Ishikawa (cell line): ENCODE data around the gene SLC25A13.

Experiments used
- CEBPB ChIP-seq: IDR thresholded peaks from 2 replicates; pipeline ENCODE4 v1.6.1; 2012
- TAF1 ChIP-seq: IDR thresholded peaks from 2 replicates; pipeline ENCODE4 v1.6.1; 2012; ENCODE audit warnings: low read depth, mild to moderate bottlenecking
- TF ChIP-seq, protein P1 (sequence below): IDR thresholded peaks from 2 replicates; pipeline ENCODE4 v1.6.1; 2012
- TF ChIP-seq, protein P2 (sequence below): IDR thresholded peaks from 2 replicates; pipeline ENCODE4 v1.6.1; 2012

DNA sequence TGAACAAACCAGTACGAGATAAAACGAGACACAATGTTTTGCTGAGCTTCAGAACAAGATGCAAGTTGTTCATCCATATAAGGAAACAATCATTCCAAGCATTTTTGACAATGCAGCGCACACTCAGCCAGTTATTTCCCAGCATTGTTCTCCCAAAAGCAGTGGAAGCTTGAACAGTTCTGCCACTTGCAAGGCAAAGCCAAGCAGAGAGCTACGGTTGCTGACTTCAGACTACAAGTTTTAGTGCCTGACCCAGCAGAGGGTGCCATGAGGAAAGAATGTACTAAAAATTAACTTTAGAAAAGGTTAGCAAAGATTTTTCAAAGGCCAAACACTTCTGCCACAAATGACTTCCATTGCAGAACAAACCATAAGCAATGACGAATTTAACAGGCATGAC lies 152.5 kb downstream of the SLC25A13 start:
- TF ChIP-seq CEBPB (no peak), TAF1 (no peak)
- TF ChIP-seq, protein P1, sequence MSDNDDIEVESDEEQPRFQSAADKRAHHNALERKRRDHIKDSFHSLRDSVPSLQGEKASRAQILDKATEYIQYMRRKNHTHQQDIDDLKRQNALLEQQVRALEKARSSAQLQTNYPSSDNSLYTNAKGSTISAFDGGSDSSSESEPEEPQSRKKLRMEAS, result peak; percentile 31; the same call in 1 of the 2 replicates
- TF ChIP-seq, protein P2, sequence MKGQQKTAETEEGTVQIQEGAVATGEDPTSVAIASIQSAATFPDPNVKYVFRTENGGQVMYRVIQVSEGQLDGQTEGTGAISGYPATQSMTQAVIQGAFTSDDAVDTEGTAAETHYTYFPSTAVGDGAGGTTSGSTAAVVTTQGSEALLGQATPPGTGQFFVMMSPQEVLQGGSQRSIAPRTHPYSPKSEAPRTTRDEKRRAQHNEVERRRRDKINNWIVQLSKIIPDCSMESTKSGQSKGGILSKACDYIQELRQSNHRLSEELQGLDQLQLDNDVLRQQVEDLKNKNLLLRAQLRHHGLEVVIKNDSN, result no peak
